HG02678 (cell line): ENCODE data around the gene SLC49A3.
"Not testable (repeated sequence)": the region's sequence is repeated elsewhere in the genome, so short reads cannot be mapped to it uniquely, and the experiment has no call there.

Source experiments
- ATAC-seq: cut with Tn5 transposase; IDR thresholded peaks from one replicate; pipeline ENCODE4 v1.9.1; 2021; ENCODE audit warnings: mild to moderate bottlenecking, moderate library complexity; ENCODE audit not compliant: unreplicated experiment

The SLC49A3 gene

DNA sequence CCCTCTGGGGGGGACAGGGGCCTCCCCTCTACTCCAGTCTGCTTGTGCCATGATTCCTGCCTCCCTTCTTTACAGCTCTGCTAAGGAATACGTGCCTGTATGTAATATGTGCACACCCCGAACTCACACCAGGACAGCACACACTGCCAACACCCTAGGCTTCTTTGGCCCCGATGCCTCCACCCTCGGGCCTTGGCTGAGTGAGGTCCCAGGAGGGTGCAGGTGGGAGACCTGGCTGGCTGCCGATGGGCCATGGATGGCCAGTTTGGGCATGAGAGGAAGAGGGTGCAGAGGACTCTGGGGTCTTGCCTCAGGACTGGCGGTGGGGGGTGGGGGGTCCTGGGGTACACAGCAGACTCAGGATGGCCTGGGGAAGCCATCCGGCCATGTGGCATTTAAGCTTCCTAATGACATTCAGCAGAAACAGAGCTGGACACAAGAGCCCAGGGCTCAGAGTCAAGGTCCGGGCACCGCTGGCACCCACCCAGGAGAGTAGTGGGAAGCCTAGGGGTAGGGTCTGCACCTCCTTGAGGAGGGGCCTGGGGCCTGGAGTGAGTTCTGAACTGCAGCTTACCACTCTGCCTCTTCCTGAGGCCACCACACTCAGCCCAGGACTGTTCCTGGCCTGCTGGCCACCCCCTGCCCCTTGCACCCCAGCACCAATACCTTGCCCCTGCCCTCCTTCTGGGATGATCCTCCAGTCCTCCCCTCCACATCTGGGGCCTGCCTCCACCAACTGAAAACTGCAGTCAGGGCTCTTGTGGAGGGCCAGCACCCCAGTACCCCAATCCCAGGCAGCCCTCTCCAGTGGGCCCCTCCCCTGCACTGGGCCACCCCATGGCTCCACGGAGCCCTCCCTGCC lies 14.6 kb upstream of the SLC49A3 start:
- ATAC-seq = no peak

DNA sequence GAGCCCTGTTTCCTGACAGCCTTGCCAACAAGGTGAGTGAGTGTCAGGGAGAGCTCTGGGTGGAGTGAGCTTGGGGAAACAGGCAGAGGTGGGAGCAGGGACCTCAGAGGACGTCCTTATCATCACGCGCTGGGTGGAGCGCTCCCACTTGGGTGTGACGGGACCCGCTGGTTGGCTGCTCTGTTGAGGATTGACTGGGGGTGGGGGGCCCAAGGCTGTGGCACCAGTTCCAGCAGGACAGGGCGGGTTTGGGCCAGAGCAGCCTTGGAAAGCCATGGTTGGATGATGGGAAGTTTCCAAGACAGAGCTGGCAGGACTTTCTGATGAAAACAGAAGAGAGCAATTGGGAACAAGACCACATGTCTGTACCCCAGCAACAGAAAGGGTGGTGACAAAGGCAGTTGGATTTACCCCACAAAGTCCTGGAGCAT lies 13.7 kb upstream of the SLC49A3 start:
- no peak for ATAC-seq

DNA sequence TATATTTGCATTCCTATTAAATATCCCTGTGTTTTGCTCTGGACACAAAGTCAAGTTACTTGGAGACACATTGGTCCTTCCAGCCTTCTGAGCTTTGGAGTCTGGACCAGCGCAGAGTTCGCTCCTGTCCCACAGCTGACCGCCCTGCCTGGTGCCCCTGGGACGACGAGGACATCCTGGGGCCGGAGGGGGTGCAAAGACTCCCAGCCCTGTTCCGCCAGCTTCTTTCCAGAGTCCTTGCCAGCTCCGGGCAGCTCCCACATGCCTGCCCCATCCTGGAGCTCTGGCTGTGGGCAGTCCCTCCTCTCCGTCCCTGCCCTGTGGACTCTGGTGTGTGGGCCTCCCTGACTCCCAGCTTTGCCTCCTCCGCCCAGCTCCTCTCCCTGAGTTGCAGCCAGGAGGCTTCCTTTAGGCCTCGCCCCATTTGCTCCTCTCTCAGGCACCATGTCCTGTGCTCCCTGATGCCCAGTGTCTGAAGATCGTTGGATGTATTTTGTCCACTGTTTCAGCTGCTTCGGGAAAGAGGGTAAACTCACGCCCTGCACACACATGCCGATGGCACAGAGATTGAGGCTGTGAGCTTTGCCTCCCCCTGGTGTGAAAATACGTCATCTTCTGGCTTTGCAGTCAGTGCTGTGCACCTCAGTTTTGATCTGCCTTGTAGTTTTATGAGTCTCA lies 11.8 kb upstream of the SLC49A3 start:
- ATAC-seq = no peak

DNA sequence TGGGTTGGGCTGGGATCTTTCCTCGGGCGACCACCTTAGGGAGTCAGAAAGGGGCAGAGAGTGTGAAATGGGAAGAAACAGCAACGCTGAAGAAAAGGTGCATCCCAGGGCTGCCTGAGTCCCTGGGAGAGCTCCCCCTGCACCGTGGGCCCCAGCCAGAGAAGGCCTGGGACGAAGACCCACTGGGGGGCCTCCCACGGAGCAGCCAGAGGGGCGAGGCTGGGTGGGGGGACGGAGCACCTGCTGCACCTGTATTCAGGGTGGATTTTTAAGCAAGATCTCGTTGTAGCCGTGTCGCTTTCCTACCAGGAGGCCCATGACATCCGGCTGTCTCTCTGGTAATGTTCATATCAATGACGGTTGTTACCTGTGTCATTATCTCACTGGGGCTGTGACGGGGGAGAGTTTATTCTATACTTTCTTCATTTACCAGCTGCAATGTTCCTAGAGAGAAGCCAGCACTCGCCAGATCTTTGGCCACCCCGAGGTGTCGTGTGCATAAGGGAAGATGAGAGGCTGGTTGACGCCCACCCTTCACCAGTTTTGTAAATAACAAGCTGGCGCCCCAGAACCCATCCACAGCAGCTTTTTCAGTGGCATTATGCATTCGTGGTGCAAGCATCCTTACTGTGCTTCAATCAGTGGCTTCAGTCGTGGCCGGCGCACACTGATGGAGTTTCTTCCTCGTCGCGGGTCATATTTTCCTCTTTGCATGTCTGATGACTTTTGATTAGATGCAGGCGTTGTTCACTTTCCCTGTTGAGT lies 11.0 kb upstream of the SLC49A3 start:
- ATAC-seq = no peak

DNA sequence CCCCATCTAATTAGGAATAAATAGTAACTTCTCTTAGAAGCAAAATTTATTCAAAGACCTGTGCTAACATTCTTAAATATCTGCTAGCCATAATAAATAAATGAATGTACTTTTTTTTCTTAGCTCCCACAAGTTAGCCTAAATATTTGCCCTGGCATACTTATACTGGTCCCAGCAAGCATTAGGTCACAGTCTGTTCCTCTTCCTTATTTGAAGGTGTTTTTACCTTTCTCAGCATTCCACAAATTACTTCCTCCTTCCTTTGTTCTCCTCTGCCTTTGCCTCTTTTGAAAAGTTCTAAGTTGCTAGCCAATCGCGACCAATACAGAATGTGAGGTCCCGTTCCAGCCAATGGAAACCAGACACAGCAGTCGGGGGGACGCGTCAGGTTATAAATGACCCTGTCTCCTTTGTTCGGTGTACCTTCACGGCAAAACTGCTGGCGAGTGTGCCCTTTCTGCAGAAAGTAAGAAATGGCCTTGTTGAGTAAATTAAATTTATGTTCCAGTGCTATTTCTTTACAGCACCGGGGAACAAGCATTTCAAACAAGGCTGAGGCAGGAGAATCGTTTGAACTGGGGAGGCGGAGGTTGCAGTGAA lies 5.5 kb upstream of the SLC49A3 start:
- not testable (repeated sequence) for ATAC-seq

- no peak for ATAC-seq
Observed at GRCh38 chr4:692771-693554, 4.0 kb upstream of the SLC49A3 start.

- ATAC-seq = no peak
Observed at GRCh38 chr4:689723-690122, 772 bp upstream of the SLC49A3 start.

DNA sequence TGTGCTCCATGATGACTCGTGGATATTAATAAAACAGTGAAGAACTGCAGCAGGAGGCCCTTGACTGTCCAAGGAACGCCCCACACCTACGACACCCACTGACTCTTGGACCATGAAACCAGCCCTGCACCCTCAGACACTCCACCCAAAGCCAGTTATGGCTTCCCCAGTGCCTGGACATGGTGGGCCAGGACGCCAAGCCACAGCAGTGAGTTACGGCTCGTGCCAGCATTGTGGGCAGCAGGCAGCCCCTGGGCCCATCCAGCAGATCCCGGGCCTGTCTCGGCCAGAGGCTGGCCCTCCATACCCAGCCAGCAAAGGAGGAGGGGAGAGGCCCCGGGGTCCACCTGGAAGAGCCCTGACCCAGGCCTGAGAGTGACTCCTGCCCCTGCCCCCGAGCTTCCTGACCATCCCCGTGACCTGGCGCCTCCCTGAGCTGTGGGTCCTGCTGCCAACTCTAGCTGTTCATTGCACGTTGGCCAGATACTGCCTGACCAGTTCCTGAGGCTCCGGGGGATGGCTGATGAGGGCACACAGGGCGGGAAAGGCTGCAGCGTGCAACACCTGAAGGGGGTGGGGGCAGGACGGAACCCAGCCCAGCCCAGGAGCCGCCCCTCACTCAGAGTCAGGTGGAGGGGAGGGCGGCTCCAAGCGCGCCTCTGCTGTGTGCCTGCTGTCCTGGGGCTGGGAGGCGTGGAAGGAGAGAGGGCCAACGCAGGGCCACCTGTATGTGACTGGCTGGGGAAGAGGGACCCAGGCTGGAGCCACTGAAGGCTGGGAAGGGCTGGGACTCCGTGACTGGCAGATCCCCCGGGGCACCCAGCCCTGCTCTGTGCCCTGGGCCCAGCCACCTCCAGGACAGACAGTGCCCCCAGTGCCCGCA lies 739 bp downstream of the SLC49A3 start:
- no peak for ATAC-seq

- no peak for ATAC-seq
Observed at GRCh38 chr4:687048-687970, 1.6 kb downstream of the SLC49A3 start.

- ATAC-seq = no peak
Observed at GRCh38 chr4:686413-687040, 2.4 kb downstream of the SLC49A3 start.

GRCh38 chr4:685679-686412 lies 3.1 kb downstream of the SLC49A3 start:
- ATAC-seq = no peak

GRCh38 chr4:684623-685327 lies 4.2 kb downstream of the SLC49A3 start:
- no peak for ATAC-seq

GRCh38 chr4:683982-684622 lies 4.8 kb downstream of the SLC49A3 start:
- ATAC-seq = no peak

DNA sequence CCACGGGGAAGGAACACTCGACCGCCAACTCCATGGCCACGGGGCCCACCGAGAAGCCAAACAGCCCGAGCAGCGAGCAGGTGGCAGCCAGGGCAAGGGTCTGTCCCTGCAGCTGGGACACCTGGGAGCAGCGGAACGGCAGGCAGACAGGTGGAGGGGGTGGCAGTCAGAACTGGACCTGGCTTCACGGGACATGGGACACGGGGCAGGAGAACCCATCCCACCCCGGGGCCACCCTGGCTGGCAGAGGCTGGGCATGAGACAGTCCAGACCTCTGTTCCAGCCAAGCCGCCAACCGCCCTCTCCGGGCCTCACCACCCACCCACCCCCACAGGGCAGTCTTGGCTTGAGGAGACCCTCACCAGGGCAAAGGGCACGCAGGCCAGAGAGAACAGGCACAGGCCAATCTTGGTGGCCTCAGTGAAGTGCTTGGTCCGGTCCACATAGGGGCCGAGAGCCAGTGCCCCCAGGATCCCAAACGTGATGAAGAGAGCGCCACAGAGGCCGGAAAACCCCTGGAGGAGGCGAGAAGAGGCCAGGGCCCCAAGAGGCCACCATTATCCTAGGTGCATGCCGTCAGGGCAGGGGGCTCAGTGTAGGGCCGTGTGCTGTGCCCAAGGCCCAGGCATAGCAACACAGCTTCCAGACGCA lies 5.6 kb downstream of the SLC49A3 start:
- ATAC-seq = no peak

- ATAC-seq = no peak
Observed at GRCh38 chr4:682490-683172, 6.3 kb downstream of the SLC49A3 start.
